B cell (primary cell): Measurements from ENCODE around the gene THOC5.
"Not testable (repeated sequence)": the region's sequence is repeated elsewhere in the genome, so short reads cannot be mapped to it uniquely, and the experiment has no call there.

Experiments used
- EZH2 ChIP-seq: IDR thresholded peaks from 2 replicates; pipeline ENCODE4 v1.6.1; 2012; ENCODE audit warnings: borderline replicate concordance, low read depth, mild to moderate bottlenecking, moderate library complexity, low read length; ENCODE audit not compliant: insufficient read depth, poor library complexity, severe bottlenecking
- TF ChIP-seq, protein P1 (sequence below): fragments of 200-600 bp; IDR thresholded peaks from one replicate; pipeline ENCODE4 v1.8.0; 2022; ENCODE audit warnings: antibody characterized with exemption, mild to moderate bottlenecking

DNA sequence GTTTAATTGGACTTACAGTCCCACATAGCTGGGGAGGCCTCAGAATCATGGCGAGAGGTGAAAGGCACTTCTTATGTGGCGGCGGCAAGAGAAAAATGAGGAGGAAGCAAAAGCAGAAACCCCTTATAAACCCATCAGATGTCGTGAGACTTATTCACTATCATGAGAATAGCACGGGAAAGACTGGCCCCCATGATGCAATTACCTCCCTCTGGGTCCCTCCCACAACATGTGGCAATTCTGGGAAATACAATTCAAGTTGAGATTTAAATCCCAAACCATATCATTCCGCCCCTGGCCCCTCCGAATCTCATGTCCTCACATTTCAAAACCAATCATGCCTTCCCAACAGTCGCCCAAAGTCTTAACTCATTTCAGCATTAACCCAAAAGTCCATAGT, 8.5 kb downstream of the THOC5 start:
- TF ChIP-seq, protein P1, sequence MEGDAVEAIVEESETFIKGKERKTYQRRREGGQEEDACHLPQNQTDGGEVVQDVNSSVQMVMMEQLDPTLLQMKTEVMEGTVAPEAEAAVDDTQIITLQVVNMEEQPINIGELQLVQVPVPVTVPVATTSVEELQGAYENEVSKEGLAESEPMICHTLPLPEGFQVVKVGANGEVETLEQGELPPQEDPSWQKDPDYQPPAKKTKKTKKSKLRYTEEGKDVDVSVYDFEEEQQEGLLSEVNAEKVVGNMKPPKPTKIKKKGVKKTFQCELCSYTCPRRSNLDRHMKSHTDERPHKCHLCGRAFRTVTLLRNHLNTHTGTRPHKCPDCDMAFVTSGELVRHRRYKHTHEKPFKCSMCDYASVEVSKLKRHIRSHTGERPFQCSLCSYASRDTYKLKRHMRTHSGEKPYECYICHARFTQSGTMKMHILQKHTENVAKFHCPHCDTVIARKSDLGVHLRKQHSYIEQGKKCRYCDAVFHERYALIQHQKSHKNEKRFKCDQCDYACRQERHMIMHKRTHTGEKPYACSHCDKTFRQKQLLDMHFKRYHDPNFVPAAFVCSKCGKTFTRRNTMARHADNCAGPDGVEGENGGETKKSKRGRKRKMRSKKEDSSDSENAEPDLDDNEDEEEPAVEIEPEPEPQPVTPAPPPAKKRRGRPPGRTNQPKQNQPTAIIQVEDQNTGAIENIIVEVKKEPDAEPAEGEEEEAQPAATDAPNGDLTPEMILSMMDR, result not testable (repeated sequence)
- TF ChIP-seq EZH2, result not testable (repeated sequence)
